Dermis microvascular lymphatic vessel endothelial cell (primary cell): ENCODE results near the gene TMEM145. TPM values are rescaled to one million over a fixed set of nuclear protein-coding genes. Genes with fewer than 3 reads are reported as not detected.
"Not testable (repeated sequence)": the region's sequence is repeated elsewhere in the genome, so short reads cannot be mapped to it uniquely, and the experiment has no call there.

Experiments
- DNase-seq, 2 donors: peaks; one replicate each; pipeline versions ENCODE4 v3.0.0 to v3.0.0-alpha.2; 2010; ENCODE audit warnings: low read depth in 2 of 2
- total RNA-seq: library from RNA; depleted of rRNA; stranded (reverse); fragments of >200 nt; gene quantifications from 2 replicates; pipeline ENCODE4 v1.2.1, GENCODE V29; 2014

Gene TMEM145
- total RNA-seq, 1 donor from 2014 or later: 0.26 TPM

GRCh38 chr19:42334697-42335373 is 21.7 kb downstream of the TMEM145 start:
- DNase-seq: no peak

- DNase-seq: no peak
Measured at GRCh38 chr19:42335374-42335936, 22.3 kb downstream of the TMEM145 start.

GRCh38 chr19:42335971-42336370 is 22.9 kb downstream of the TMEM145 start:
- DNase-seq: no peak

GRCh38 chr19:42339126-42339860 is 26.2 kb downstream of the TMEM145 start:
- DNase-seq: not testable (repeated sequence)

GRCh38 chr19:42339922-42340321 is 26.8 kb downstream of the TMEM145 start:
- not testable (repeated sequence) for DNase-seq

- no peak for DNase-seq
Measured at GRCh38 chr19:42343344-42344110, 30.4 kb downstream of the TMEM145 start.

GRCh38 chr19:42344336-42344893 is 31.3 kb downstream of the TMEM145 start:
- no peak for DNase-seq

- no peak for DNase-seq
Measured at GRCh38 chr19:42345191-42345812, 32.2 kb downstream of the TMEM145 start.

GRCh38 chr19:42348211-42348610 is 35.1 kb downstream of the TMEM145 start:
- no peak for DNase-seq

GRCh38 chr19:42349378-42350107 is 36.4 kb downstream of the TMEM145 start:
- no peak for DNase-seq

GRCh38 chr19:42350417-42350816 is 37.3 kb downstream of the TMEM145 start:
- no peak for DNase-seq

- DNase-seq: no peak
Measured at GRCh38 chr19:42351079-42351735, 38.1 kb downstream of the TMEM145 start.

- no peak for DNase-seq
Measured at GRCh38 chr19:42352301-42353259, 39.5 kb downstream of the TMEM145 start.

- no peak for DNase-seq
Measured at GRCh38 chr19:42353341-42354015, 40.4 kb downstream of the TMEM145 start.

- DNase-seq: no peak
Measured at GRCh38 chr19:42355896-42356295, 42.8 kb downstream of the TMEM145 start.

GRCh38 chr19:42356686-42357085 is 43.6 kb downstream of the TMEM145 start:
- DNase-seq: no peak

GRCh38 chr19:42357290-42357689 is 44.2 kb downstream of the TMEM145 start:
- no peak for DNase-seq
